HL-60/S4 treated with retinoic acid at 250 ng/mL for 4 days and 3 days (cell line): ENCODE results near the gene COL13A1.

Experiments used
- in situ Hi-C: fragments of 300-500 bp; cut with MboI; formaldehyde crosslinking; loops from 2 replicates; pipeline ENCODE4 v1.7.0; 2022; ENCODE audit warnings: low sequenced_read_pairs

Gene COL13A1

GRCh38 chr10:70007116-70007820 lies 205.6 kb downstream of the COL13A1 start:
- in situ Hi-C loops: no loop called here
